PC-3 (cell line): ENCODE measurements around the gene GPSM3.

Source experiments
- EZH2 ChIP-seq: fragments of 300-600 bp; sonication (generic); IDR thresholded peaks from one replicate; pipeline ENCODE4 v1.6.1; 2017; ENCODE audit warnings: antibody characterized with exemption, mild to moderate bottlenecking, low read length; ENCODE audit not compliant: unreplicated experiment
- EZH2phosphoT487 ChIP-seq: fragments of 300-600 bp; sonication (generic); IDR thresholded peaks from 2 replicates; pipeline ENCODE4 v1.6.1; 2018; ENCODE audit warnings: mild to moderate bottlenecking, antibody characterized with exemption, low read length, borderline replicate concordance
- TF ChIP-seq, protein P1 (sequence below): fragments of 300-600 bp; sonication (generic); conservative IDR thresholded peaks from 2 replicates; pipeline ENCODE4 v1.5.1; 2017; ENCODE audit warnings: antibody characterized with exemption, low read depth, mild to moderate bottlenecking, low read length

DNA sequence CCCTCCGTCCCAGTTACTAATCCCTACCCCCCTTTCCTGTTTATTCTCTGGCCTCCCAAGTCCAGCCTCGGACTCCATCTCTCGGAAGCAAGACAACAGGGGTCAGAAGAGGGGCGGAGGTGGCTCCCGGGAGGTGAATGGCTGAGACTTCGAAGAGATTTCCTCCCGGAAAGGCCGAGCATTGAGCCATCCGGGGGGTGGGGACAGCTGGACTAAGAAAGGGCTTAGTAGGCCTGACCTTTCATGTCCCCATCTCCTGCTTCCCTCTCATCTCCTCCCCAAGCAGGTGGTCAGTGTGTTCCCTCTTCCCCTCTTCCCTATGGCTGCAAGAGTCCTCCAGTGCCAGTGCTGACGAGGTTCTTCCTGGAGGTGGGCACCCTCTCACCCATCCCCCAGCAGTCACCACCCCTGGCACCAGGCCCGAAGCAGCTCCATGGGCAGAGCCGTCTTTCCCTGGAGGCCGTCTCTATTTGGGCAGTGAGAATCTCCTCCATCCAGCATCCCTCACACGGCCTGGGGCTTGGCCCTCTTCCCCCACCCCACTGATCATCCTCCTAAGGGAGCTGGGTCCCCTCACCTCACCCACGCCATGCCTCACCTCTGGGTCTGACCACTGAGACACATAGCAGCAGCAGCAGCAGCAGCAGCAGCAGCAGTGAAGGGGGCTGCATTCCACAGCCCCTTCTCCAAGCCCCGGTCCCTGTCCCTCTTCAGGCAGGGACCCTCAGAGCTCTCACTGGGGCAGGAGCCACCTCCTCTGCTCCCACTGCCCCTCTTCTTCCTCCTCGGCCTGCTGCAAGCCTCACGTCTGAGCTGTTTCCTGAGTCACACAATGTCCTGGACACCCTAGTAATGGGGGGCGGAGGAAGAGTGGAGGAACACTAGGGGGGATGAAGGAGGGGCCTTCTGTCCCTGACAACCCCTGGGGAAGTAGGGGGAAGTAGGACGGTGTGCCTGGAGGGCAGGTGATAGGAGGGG lies 31.1 kb upstream of the GPSM3 start, which contains the start of gene NOTCH4:
- TF ChIP-seq, protein P1, sequence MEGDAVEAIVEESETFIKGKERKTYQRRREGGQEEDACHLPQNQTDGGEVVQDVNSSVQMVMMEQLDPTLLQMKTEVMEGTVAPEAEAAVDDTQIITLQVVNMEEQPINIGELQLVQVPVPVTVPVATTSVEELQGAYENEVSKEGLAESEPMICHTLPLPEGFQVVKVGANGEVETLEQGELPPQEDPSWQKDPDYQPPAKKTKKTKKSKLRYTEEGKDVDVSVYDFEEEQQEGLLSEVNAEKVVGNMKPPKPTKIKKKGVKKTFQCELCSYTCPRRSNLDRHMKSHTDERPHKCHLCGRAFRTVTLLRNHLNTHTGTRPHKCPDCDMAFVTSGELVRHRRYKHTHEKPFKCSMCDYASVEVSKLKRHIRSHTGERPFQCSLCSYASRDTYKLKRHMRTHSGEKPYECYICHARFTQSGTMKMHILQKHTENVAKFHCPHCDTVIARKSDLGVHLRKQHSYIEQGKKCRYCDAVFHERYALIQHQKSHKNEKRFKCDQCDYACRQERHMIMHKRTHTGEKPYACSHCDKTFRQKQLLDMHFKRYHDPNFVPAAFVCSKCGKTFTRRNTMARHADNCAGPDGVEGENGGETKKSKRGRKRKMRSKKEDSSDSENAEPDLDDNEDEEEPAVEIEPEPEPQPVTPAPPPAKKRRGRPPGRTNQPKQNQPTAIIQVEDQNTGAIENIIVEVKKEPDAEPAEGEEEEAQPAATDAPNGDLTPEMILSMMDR = no peak
- TF ChIP-seq EZH2 (no peak), EZH2phosphoT487 (no peak)
